Kidney epithelial cell (primary cell): ENCODE data around the gene RPP25L. TPM values are rescaled to one million over a fixed set of nuclear protein-coding genes. Genes with fewer than 3 reads are reported as not detected.

Source experiments
- DNase-seq: peaks from one replicate; pipeline ENCODE4 v3.0.0-alpha.2; 2010; ENCODE audit warnings: low read depth
- H3K27me3 ChIP-seq: 2 replicates; pipeline ENCODE4 v1.6.0; 2011; ENCODE audit warnings: low read length; ENCODE audit not compliant: control insufficient read depth, insufficient read depth
- H3K36me3 ChIP-seq: 2 replicates; pipeline ENCODE4 v1.5.1; 2011; ENCODE audit warnings: low read length; ENCODE audit not compliant: control insufficient read depth, insufficient read depth
- H3K4me3 ChIP-seq: 2 replicates; pipeline ENCODE4 v1.5.1; 2011; ENCODE audit warnings: low read depth, mild to moderate bottlenecking, control low read depth, low read length
- CTCF ChIP-seq: IDR thresholded peaks from 2 replicates; pipeline ENCODE4 v1.5.1; 2011; ENCODE audit warnings: mild to moderate bottlenecking, moderate library complexity, low read length, control low read depth, inconsistent platforms; ENCODE audit not compliant: insufficient read depth, poor library complexity, severe bottlenecking
- total RNA-seq: library from RNA; depleted of rRNA; stranded (reverse); fragments of >200 nt; gene quantifications from 2 replicates; pipeline ENCODE4 v1.2.3, GENCODE V29; 2015

RPP25L gene
- total RNA-seq, 1 donor from 2014 or later = 31.5 TPM

DNA sequence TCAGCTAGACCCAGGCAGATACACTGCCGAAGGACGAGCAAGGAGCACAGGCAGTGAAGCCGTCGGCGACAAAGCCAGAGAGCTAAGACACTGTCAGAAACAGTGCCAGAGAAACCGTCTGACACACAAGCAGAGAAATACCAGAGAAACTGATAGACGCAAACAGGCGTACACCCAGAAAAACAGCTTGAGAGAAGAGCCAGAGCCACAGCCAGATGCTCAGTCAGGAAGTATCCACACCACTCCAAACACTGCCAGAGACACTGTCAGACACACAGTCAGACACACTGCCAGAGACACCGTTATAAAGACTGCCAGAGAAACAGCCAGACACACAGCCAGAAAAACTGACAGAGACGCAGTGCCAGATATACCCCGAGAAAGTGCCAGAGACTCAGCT is 41.5 kb downstream of the RPP25L start:
- H3K27me3 ChIP-seq = peaks cover 74% of the 10 kb centered on the region
- H3K36me3 ChIP-seq = no peaks in the 10 kb centered on the region
- H3K4me3 ChIP-seq = no peak overlapping the region
- no peak for DNase-seq
- no peak for TF ChIP-seq CTCF

DNA sequence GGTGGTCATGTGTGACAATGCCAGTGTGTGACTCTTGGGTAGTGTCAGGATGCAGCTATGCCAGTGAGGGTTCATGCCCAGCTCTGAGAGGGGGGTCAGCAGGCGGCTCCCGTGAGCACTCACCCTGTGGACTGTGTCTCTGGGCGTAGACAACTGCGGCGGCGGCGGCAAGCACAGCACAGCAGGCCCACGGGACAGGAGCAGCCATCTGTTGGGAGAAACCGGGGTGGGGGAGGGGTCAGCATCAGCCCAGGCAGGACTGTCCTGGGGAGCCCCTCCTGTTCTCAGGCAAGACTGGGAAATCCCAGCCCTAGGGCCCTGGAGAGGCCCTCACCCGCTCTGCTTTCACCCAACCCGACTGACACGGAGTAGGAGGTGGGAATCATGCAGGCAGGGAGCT is 43.1 kb downstream of the RPP25L start:
- no peak overlapping the region for H3K4me3 ChIP-seq
- H3K27me3 ChIP-seq = peaks cover 65% of the 10 kb centered on the region
- H3K36me3 ChIP-seq = no peaks in the 10 kb centered on the region
- no peak for TF ChIP-seq CTCF
- DNase-seq = no peak

GRCh38 chr9:34568133-34568532 is 43.8 kb downstream of the RPP25L start:
- no peaks in the 10 kb centered on the region for H3K36me3 ChIP-seq
- no peak for TF ChIP-seq CTCF
- peaks cover 62% of the 10 kb centered on the region for H3K27me3 ChIP-seq
- H3K4me3 ChIP-seq = no peak overlapping the region
- DNase-seq = no peak

DNA sequence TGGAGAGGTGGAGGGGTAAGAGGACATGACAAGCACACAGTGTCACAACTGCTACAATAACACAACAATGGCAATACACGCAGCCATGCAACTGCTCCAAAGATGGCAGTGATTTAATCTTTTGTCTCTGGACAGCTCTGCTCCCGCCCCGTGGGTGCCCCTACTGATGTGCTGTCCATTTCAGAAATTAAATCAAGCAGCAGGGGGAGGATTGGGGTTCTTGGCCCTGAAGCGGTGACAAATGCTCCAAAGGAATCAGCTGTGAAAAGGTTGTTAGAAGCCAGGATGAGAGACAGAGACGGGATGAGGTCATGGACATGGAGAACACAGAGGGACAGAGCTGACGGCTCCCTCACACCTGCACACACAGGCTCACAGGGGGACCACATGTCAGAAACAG is 44.9 kb downstream of the RPP25L start:
- peaks cover 62% of the 10 kb centered on the region for H3K27me3 ChIP-seq

DNA sequence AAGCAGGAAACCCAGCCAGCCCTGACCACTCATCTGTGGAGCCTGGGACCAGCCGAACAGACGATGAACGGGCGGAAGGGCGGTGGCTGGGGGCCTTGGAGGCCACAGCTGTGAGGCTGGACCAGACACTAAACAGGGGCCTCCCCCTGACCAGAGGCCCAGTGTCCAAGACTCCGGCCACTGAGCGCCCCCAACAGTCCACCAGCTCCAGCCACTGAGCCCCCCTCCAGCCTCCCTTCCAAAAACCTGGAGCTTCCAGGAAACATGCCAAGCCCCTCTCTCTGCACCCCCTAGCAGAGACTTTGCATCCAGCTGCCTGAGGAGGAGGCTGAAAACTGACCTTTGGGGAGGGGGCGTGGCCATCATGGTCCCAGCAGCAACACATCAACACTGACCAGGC is 45.6 kb downstream of the RPP25L start:
- no peaks in the 10 kb centered on the region for H3K36me3 ChIP-seq
- no peak for TF ChIP-seq CTCF
- peaks cover 62% of the 10 kb centered on the region for H3K27me3 ChIP-seq
- DNase-seq = no peak
- H3K4me3 ChIP-seq = no peak overlapping the region

More for the DNA sequence above, 44.9 kb downstream of the RPP25L start:
- no peak for TF ChIP-seq CTCF
- no peak for DNase-seq
- Histone ChIP-seq H3K36me3 (no peaks in the 10 kb centered on the region), H3K4me3 (no peak overlapping the region)

DNA sequence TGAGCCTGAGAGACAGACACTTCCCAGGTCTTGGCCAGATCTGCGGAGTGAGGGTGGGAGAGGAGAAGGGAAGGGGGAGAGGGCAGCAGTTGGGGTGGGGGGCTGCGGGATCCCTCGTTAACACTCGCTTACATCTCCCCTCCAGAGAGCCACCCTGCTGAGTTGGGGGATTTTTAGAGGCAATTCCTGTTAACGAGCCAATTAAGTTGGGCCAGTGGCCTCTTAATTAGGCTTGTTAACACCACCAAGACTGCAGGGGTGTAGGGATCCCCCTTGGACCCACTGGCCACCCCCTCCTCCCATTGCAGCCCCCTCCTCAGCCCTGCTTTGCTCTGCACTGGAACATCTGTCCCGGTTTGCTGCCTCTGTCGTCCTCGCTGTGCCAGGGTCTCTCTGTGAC is 46.0 kb downstream of the RPP25L start:
- peaks cover 59% of the 10 kb centered on the region for H3K27me3 ChIP-seq

More for the DNA sequence above, 46.0 kb downstream of the RPP25L start:
- Histone ChIP-seq H3K36me3 (no peaks in the 10 kb centered on the region), H3K4me3 (no peak overlapping the region)
- no peak for DNase-seq
- no peak for TF ChIP-seq CTCF
